OCI-LY1 (cell line): Measurements from ENCODE around the gene CYB5A.
A peak's percentile ranks its signal among the peaks of the same experiment; 100 is the strongest.
"Not testable (repeated sequence)": the region's sequence is repeated elsewhere in the genome, so short reads cannot be mapped to it uniquely, and the experiment has no call there.

Experiments used
- H2AFZ ChIP-seq: fragments of 200-600 bp; sonication (generic), shearing (Covaris generic); 2 replicates; pipeline ENCODE4 v1.6.0; 2014; ENCODE audit warnings: antibody characterized with exemption, mild to moderate bottlenecking, low read length
- H3F3A ChIP-seq: fragments of 200-600 bp; sonication (generic), shearing (Covaris generic); 2 replicates; pipeline ENCODE4 v1.6.0; 2014; ENCODE audit warnings: mild to moderate bottlenecking, antibody characterized with exemption, low read length, moderate library complexity; ENCODE audit not compliant: insufficient read depth
- H3K27ac ChIP-seq: fragments of 200-600 bp; sonication (generic); 2 replicates; pipeline ENCODE4 v1.5.1; 2014; ENCODE audit warnings: low read length, mixed run types, mild to moderate bottlenecking, low read depth; ENCODE audit not compliant: poor library complexity, severe bottlenecking
- H3K27me3 ChIP-seq: fragments of 200-600 bp; sonication (generic); 2 replicates; pipeline ENCODE4 v1.6.0; 2014; ENCODE audit warnings: antibody characterized with exemption, mild to moderate bottlenecking, low read length, moderate library complexity; ENCODE audit not compliant: insufficient read depth
- H3K36me3 ChIP-seq: fragments of 200-600 bp; sonication (generic); 2 replicates; pipeline ENCODE4 v1.6.1; 2014; ENCODE audit warnings: mild to moderate bottlenecking, antibody characterized with exemption, low read length, moderate library complexity, mixed read lengths; ENCODE audit not compliant: insufficient read depth
- H3K4me1 ChIP-seq: fragments of 200-600 bp; sonication (generic); 2 replicates; pipeline ENCODE4 v1.5.1; 2014; ENCODE audit warnings: mild to moderate bottlenecking, low read length, moderate library complexity; ENCODE audit not compliant: insufficient read depth, severe bottlenecking
- H3K4me2 ChIP-seq: fragments of 200-600 bp; sonication (generic), shearing (Covaris generic); 2 replicates; pipeline ENCODE4 v1.6.1; 2014; ENCODE audit warnings: low read length
- H3K4me3 ChIP-seq: fragments of 200-600 bp; sonication (generic); 2 replicates; pipeline ENCODE4 v1.5.1; 2014; ENCODE audit warnings: low read length, low read depth, mild to moderate bottlenecking, mixed read lengths; ENCODE audit not compliant: poor library complexity, severe bottlenecking
- H3K79me2 ChIP-seq: fragments of 200-600 bp; shearing (Covaris generic); 2 replicates; pipeline ENCODE4 v1.6.1; 2016; ENCODE audit warnings: mixed run types, low read length, mixed read lengths; ENCODE audit not compliant: insufficient read depth
- H3K9ac ChIP-seq: fragments of 200-600 bp; sonication (generic), shearing (Covaris generic); 2 replicates; pipeline ENCODE4 v1.6.1; 2014; ENCODE audit warnings: mild to moderate bottlenecking, low read length, mixed read lengths
- H3K9me2 ChIP-seq: fragments of 200-600 bp; sonication (generic), shearing (Covaris generic); 2 replicates; pipeline ENCODE4 v1.6.1; 2014; ENCODE audit warnings: low read depth, mild to moderate bottlenecking, low read length, mixed read lengths
- H3K9me3 ChIP-seq: fragments of 200-600 bp; shearing (Covaris generic); 2 replicates; pipeline ENCODE4 v1.6.1; 2014; ENCODE audit warnings: low read length, mixed read lengths
- H4K20me1 ChIP-seq: fragments of 200-600 bp; sonication (generic), shearing (Covaris generic); 2 replicates; pipeline ENCODE4 v1.6.0; 2016; ENCODE audit warnings: mild to moderate bottlenecking, low read length; ENCODE audit not compliant: insufficient read depth
- CTCF ChIP-seq: fragments of 200-600 bp; sonication (generic), shearing (Covaris generic); IDR thresholded peaks from 2 replicates; pipeline ENCODE4 v1.5.1; 2017; ENCODE audit warnings: mild to moderate bottlenecking, antibody characterized with exemption, low read length, moderate library complexity, mixed read lengths
- EZH2 ChIP-seq: fragments of 200-600 bp; sonication (generic), shearing (Covaris generic); IDR thresholded peaks from 2 replicates; pipeline ENCODE4 v1.8.0; 2017; ENCODE audit warnings: borderline replicate concordance, mixed run types, mild to moderate bottlenecking, antibody characterized with exemption, low read length, moderate library complexity, mixed read lengths

The CYB5A gene

GRCh38 chr18:74331404-74331803, 39.6 kb upstream of the CYB5A start:
- H3K27ac ChIP-seq: no peak overlapping the region
- no peaks in the 10 kb centered on the region for H3F3A ChIP-seq
- no peaks in the 10 kb centered on the region for H3K4me1 ChIP-seq
- TF ChIP-seq EZH2 (no peak), CTCF (peak; percentile 63)
- no peak overlapping the region for H3K9ac ChIP-seq
- no peaks in the 10 kb centered on the region for H3K79me2 ChIP-seq
- no peak overlapping the region for H3K4me3 ChIP-seq
- no peaks in the 10 kb centered on the region for H3K9me3 ChIP-seq
- H3K4me2 ChIP-seq: no peak overlapping the region
- no peaks in the 10 kb centered on the region for H4K20me1 ChIP-seq
- no peaks in the 10 kb centered on the region; the same call in 1 of the 2 replicates for H3K27me3 ChIP-seq
- no peaks in the 10 kb centered on the region for H3K9me2 ChIP-seq
- no peaks in the 10 kb centered on the region for H3K36me3 ChIP-seq
- H2AFZ ChIP-seq: no peak overlapping the region

GRCh38 chr18:74329688-74330205, 38.0 kb upstream of the CYB5A start:
- no peaks in the 10 kb centered on the region; the same call in 1 of the 2 replicates for H3K27me3 ChIP-seq
- no peaks in the 10 kb centered on the region for H3K9me3 ChIP-seq
- H2AFZ ChIP-seq: no peak overlapping the region
- no peaks in the 10 kb centered on the region for H3K36me3 ChIP-seq
- H3K4me1 ChIP-seq: no peaks in the 10 kb centered on the region
- H3K9me2 ChIP-seq: no peaks in the 10 kb centered on the region
- no peak overlapping the region for H3K9ac ChIP-seq
- TF ChIP-seq EZH2 (no peak), CTCF (no peak)
- no peak overlapping the region for H3K27ac ChIP-seq
- H3F3A ChIP-seq: no peaks in the 10 kb centered on the region
- no peak overlapping the region for H3K4me3 ChIP-seq
- H3K4me2 ChIP-seq: no peak overlapping the region
- H4K20me1 ChIP-seq: no peaks in the 10 kb centered on the region
- H3K79me2 ChIP-seq: no peaks in the 10 kb centered on the region

GRCh38 chr18:74328206-74328605, 36.4 kb upstream of the CYB5A start:
- Histone ChIP-seq H3K4me2 (no peak overlapping the region), H3K27me3 (no peaks in the 10 kb centered on the region; the same call in 1 of the 2 replicates), H2AFZ (no peak overlapping the region), H3K9me2 (no peaks in the 10 kb centered on the region), H3K27ac (no peak overlapping the region), H3K4me1 (no peaks in the 10 kb centered on the region), H3K9ac (no peak overlapping the region), H3K4me3 (no peak overlapping the region), H3K36me3 (no peaks in the 10 kb centered on the region), H3F3A (no peaks in the 10 kb centered on the region), H3K79me2 (no peaks in the 10 kb centered on the region), H3K9me3 (no peaks in the 10 kb centered on the region), H4K20me1 (no peaks in the 10 kb centered on the region)
- no peak for TF ChIP-seq EZH2
- no peak for TF ChIP-seq CTCF

GRCh38 chr18:74326791-74327190, 35.0 kb upstream of the CYB5A start:
- H4K20me1 ChIP-seq, H3F3A ChIP-seq, H2AFZ ChIP-seq, H3K9ac ChIP-seq, H3K27ac ChIP-seq, H3K4me1 ChIP-seq, H3K9me2 ChIP-seq, H3K36me3 ChIP-seq, H3K79me2 ChIP-seq, H3K27me3 ChIP-seq, H3K4me2 ChIP-seq, H3K9me3 ChIP-seq, H3K4me3 ChIP-seq: not testable (repeated sequence)
